ENCODE measurements around the gene SAFB.

Gene SAFB

DNA sequence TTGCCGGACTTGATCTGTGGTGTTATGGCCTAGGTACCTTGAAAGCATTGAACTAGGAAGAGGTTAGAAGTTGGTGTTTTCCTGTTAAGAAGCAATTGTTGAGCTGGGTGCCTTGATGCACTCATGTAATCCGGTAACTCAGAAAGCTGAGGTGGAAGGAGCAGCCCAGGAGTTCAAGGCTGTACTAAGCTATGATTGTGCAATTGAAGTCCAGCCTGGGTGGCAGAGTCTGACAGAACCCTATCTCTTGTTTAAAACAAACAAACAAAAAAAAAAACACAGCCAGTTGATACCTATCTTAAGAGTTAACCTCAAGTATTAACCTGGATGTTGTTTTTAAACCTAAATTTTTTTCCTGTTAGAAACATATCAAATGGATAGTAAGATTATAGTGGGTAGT lies 19.3 kb downstream of the SAFB start:
- Mint-ChIP-seq H3K27me3 (ENCODE audit: low read depth) (no peaks in the 10 kb centered on the region), H3K4me3 (no peak overlapping the region), H3K36me3 (ENCODE audit: low read depth) (peaks cover 68% of the 10 kb centered on the region), H3K9me3 (no peaks in the 10 kb centered on the region), H3K4me1 (no peaks in the 10 kb centered on the region), H3K27ac (no peak overlapping the region)
- TF ChIP-seq CTCF (IDR thresholded peaks at IDR 0.05; ENCODE audit: unreplicated experiment in 3 of 3) = no peak

GRCh38 chr19:5643060-5643459 lies 20.2 kb downstream of the SAFB start:
- Mint-ChIP-seq H3K4me3 (no peak overlapping the region), H3K9me3 (no peaks in the 10 kb centered on the region), H3K4me1 (no peaks in the 10 kb centered on the region), H3K27ac (no peak overlapping the region), H3K27me3 (ENCODE audit: low read depth) (no peaks in the 10 kb centered on the region), H3K36me3 (ENCODE audit: low read depth) (peaks cover 70% of the 10 kb centered on the region)
- TF ChIP-seq CTCF (IDR thresholded peaks at IDR 0.05; ENCODE audit: unreplicated experiment in 3 of 3) = no peak

- no peaks in the 10 kb centered on the region for H3K27me3 Mint-ChIP-seq (ENCODE audit: low read depth)
- H3K9me3 Mint-ChIP-seq = no peaks in the 10 kb centered on the region
- no peak overlapping the region for H3K27ac Mint-ChIP-seq
- TF ChIP-seq CTCF (IDR thresholded peaks at IDR 0.05; ENCODE audit: unreplicated experiment in 3 of 3) = no peak
- H3K36me3 Mint-ChIP-seq (ENCODE audit: low read depth) = peaks cover 76% of the 10 kb centered on the region
- no peak overlapping the region for H3K4me3 Mint-ChIP-seq
- no peaks in the 10 kb centered on the region for H3K4me1 Mint-ChIP-seq
These were observed 21.2 kb downstream of the SAFB start for GRCh38 chr19:5644037-5644436.

DNA sequence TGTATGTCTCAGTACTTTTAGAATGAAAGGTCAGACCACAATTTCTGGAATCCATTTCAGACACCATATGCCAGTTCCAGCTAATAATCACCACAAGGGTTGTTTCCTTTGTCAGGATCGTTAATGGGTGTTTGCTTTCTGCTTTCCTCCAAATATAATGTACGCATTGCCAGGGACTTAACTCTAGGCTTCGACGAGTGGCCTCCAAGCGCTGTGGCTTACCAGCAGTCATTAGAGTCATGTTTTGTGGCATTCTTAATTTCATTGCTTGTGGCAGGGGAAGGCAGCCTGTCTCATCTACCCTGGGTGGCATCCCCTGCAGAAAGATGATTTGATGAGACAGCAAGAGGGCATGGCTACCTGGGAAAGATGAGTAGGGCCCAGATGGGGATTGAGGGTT lies 22.5 kb downstream of the SAFB start:
- H3K36me3 Mint-ChIP-seq (ENCODE audit: low read depth) = peaks cover 80% of the 10 kb centered on the region
- H3K27me3 Mint-ChIP-seq (ENCODE audit: low read depth) = no peaks in the 10 kb centered on the region
- H3K4me1 Mint-ChIP-seq = no peaks in the 10 kb centered on the region
- no peak overlapping the region for H3K27ac Mint-ChIP-seq
- H3K4me3 Mint-ChIP-seq = no peak overlapping the region
- no peak for TF ChIP-seq CTCF (IDR thresholded peaks at IDR 0.05; ENCODE audit: unreplicated experiment in 3 of 3)
- H3K9me3 Mint-ChIP-seq = no peaks in the 10 kb centered on the region

- no peak for TF ChIP-seq CTCF (IDR thresholded peaks at IDR 0.05; ENCODE audit: unreplicated experiment in 3 of 3)
- no peak overlapping the region for H3K27ac Mint-ChIP-seq
- H3K27me3 Mint-ChIP-seq (ENCODE audit: low read depth) = no peaks in the 10 kb centered on the region
- H3K4me1 Mint-ChIP-seq = no peaks in the 10 kb centered on the region
- H3K4me3 Mint-ChIP-seq = no peak overlapping the region
- no peaks in the 10 kb centered on the region for H3K9me3 Mint-ChIP-seq
- H3K36me3 Mint-ChIP-seq (ENCODE audit: low read depth) = peaks cover 84% of the 10 kb centered on the region
These were observed 23.8 kb downstream of the SAFB start for GRCh38 chr19:5646703-5647102.

- H3K27me3 Mint-ChIP-seq (ENCODE audit: low read depth) = no peaks in the 10 kb centered on the region
- no peaks in the 10 kb centered on the region for H3K9me3 Mint-ChIP-seq
- no peak overlapping the region for H3K4me3 Mint-ChIP-seq
- TF ChIP-seq CTCF (IDR thresholded peaks at IDR 0.05; ENCODE audit: unreplicated experiment in 3 of 3) = no peak
- H3K27ac Mint-ChIP-seq = no peak overlapping the region
- H3K36me3 Mint-ChIP-seq (ENCODE audit: low read depth) = peaks cover 83% of the 10 kb centered on the region
- H3K4me1 Mint-ChIP-seq = no peaks in the 10 kb centered on the region
These were observed 25.6 kb downstream of the SAFB start for GRCh38 chr19:5648464-5648863.

All from nephron (organoid).